ENCODE data around the gene GSTT2.

DNA sequence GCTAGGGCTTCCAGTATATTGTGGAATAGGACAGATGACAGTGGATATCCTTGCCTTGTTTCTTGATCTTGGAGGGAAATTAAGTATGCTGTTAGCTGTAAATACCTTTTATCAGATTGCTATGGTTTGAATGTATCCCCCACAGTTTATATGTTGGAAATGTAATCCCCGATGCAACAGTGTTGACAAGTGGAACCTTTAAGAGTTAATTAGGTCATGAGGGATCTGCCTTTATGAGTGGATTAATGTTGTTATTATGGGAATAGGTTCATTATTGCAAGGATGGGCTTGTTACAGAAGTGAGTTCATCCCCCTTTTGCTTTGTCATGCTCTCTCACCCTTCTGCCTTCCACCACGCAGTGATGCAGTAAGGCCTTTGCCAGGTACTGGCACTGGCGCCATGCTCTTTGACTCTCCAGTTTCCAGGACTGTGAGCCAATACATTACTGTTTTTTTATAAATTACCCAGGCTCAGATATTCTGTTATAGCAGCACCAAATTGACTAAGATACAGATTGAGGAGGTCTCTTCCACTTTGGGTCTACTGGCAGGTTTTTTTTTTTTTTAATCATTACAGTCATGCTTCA lies 47.5 kb downstream of the GSTT2 start:
- TF ChIP-seq, protein P1, sequence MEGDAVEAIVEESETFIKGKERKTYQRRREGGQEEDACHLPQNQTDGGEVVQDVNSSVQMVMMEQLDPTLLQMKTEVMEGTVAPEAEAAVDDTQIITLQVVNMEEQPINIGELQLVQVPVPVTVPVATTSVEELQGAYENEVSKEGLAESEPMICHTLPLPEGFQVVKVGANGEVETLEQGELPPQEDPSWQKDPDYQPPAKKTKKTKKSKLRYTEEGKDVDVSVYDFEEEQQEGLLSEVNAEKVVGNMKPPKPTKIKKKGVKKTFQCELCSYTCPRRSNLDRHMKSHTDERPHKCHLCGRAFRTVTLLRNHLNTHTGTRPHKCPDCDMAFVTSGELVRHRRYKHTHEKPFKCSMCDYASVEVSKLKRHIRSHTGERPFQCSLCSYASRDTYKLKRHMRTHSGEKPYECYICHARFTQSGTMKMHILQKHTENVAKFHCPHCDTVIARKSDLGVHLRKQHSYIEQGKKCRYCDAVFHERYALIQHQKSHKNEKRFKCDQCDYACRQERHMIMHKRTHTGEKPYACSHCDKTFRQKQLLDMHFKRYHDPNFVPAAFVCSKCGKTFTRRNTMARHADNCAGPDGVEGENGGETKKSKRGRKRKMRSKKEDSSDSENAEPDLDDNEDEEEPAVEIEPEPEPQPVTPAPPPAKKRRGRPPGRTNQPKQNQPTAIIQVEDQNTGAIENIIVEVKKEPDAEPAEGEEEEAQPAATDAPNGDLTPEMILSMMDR (IDR thresholded peaks at IDR 0.05) = no peak
- TF ChIP-seq POLR2AphosphoS5 (IDR thresholded peaks at IDR 0.05) (no peak), EP300 (IDR thresholded peaks at IDR 0.05) (no peak)
